D721Med (cell line): Measurements from ENCODE around the gene MME.

Source experiments
- DNase-seq: peaks from one replicate; pipeline ENCODE4 v3.0.0; 2011; ENCODE audit warnings: low spot score; ENCODE audit not compliant: insufficient read length
- FAIRE-seq: peaks from 2 replicates; lab custom pipeline; 2011; peaks lifted over from hg19 to GRCh38; lab: Jason Lieb, UNC
- CTCF ChIP-seq: IDR thresholded peaks from 2 replicates; pipeline ENCODE4 v1.5.1; 2012; ENCODE audit warnings: mild to moderate bottlenecking, control low read depth; ENCODE audit not compliant: insufficient read depth; ENCODE audit errors: missing control alignments

MME gene

GRCh38 chr3:155046935-155047334 lies 33.2 kb upstream of the MME start:
- TF ChIP-seq CTCF, result no peak
- no peak for DNase-seq
- FAIRE-seq, result no peak

GRCh38 chr3:155047672-155048071 lies 32.4 kb upstream of the MME start:
- no peak for TF ChIP-seq CTCF
- FAIRE-seq (no peak), DNase-seq (no peak)

DNA sequence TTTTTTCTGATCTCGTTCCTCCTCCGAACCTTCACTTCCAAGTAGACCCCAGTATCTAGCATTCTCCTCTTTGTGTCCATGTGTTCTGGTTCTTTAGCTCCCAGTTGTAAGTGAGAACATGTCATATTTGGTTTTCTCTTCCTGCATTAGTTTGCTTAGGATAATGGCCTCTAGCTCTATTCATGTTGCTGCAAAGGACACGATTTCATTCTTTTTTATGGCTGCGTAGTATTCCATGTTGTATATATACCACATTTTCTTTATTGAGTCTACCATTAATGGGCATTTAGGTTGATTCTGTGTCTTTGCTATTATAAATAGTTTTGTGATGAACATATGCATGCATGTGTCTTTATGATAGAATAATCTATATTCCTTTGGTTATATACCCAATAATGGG lies 30.2 kb upstream of the MME start:
- no peak for FAIRE-seq
- TF ChIP-seq CTCF, result no peak
- DNase-seq, result no peak

- no peak for FAIRE-seq
- TF ChIP-seq CTCF, result no peak
- DNase-seq, result no peak
Measured at GRCh38 chr3:155052470-155052869, 27.6 kb upstream of the MME start.

- FAIRE-seq (no peak), DNase-seq (no peak)
- no peak for TF ChIP-seq CTCF
Measured at GRCh38 chr3:155053756-155054155, 26.4 kb upstream of the MME start.

DNA sequence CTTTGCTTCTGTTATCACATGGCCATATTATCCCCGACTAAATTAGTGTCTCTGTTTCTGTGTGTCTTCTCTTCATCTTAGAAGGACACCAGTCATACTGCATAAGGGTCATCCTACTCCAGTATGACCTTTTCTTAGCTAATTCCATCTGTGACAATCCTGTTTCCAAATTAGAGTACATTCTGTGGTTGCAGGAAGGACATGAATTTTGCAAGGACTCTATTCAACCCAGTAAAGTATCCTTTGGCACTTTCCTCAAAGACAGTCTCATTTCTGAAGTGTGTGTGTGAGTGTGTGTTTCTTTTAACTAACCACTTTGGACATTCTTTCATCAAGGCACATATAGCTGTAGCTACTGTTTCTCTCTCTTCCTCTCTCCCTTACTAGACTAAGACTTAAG lies 15.2 kb upstream of the MME start:
- no peak for DNase-seq
- no peak for TF ChIP-seq CTCF
- FAIRE-seq, result no peak

DNA sequence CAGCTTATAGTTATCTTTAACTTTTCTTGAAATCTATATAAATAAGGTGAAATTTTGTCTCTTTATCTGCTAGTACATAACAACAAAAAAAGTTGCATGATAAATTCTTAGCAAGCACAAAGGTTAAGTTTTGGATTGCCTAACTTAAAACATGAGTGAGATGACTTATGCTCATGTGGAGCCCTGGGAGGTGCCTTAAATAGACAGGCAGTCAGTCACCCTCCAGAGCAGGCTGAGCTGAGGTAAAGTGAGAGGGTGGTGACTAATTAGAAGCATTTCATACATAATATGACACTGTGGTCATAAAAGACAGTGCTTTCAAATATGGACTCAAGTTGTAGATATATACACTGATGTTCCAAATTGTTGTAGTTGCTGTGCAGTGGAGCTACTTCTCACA lies 14.6 kb upstream of the MME start:
- FAIRE-seq (no peak), DNase-seq (no peak)
- no peak for TF ChIP-seq CTCF
